HEK293 (cell line): ENCODE measurements around the gene SRMS.
"Not testable (repeated sequence)": the region's sequence is repeated elsewhere in the genome, so short reads cannot be mapped to it uniquely, and the experiment has no call there.

Experiments used
- CTCF ChIA-PET: fragments of 350-600 bp; formaldehyde crosslinking; extraction: SDS; loops from one replicate; lab custom pipeline; 2021; ENCODE audit warnings: antibody characterized with exemption; lab: Yijun Ruan, JAX
- POLR2A ChIA-PET: fragments of 300-600 bp; formaldehyde crosslinking; extraction: SDS; loops from one replicate; lab custom pipeline; 2020; ENCODE audit warnings: antibody characterized with exemption, inconsistent platforms; lab: Yijun Ruan, JAX
- H3K27ac ChIP-seq: fragments of 200-500 bp; sonication (Bioruptor generic); 2 replicates; pipeline ENCODE4 v1.5.1; 2014; ENCODE audit warnings: low read depth, low read length, control low read depth, inconsistent platforms; ENCODE audit errors: extremely low read depth
- H3K36me3 ChIP-seq, 2 experiments: fragments of 200-500 bp in 1 of 2; sonication (Bioruptor generic) in 1 of 2; 1 replicate in 1 of 2; 2 replicates in 1 of 2; pipeline ENCODE4 v1.5.1; 2014 to 2017; ENCODE audit warnings: inconsistent platforms in 2 of 2, low read length in 2 of 2; ENCODE audit not compliant: control insufficient read depth in 2 of 2, insufficient read depth in 1 of 2
- H3K4me1 ChIP-seq: fragments of 200-500 bp; sonication (Bioruptor generic); 2 replicates; pipeline ENCODE4 v1.5.1; 2014; ENCODE audit warnings: mild to moderate bottlenecking, low read length, inconsistent platforms; ENCODE audit not compliant: control insufficient read depth, insufficient read depth
- H3K4me3 ChIP-seq: 2 replicates; pipeline ENCODE4 v1.5.1; 2011; ENCODE audit warnings: low read depth, mild to moderate bottlenecking, control low read depth, low read length, moderate library complexity
- H3K9me3 ChIP-seq: fragments of 200-500 bp; sonication (Bioruptor generic); 2 replicates; pipeline ENCODE4 v1.5.1; 2014; ENCODE audit warnings: low read depth, low read length, inconsistent platforms; ENCODE audit not compliant: control insufficient read depth, insufficient read depth
- KLF16 ChIP-seq: fragments of 450-650 bp; formaldehyde crosslinking; IDR thresholded peaks from 2 replicates; pipeline ENCODE4 v1.5.1; 2017; ENCODE audit warnings: missing biosample characterization, missing genetic modification characterization
- PRDM1 ChIP-seq: fragments of 450-650 bp; formaldehyde crosslinking; IDR thresholded peaks from 2 replicates; pipeline ENCODE4; 2016; ENCODE audit warnings: missing biosample characterization, missing genetic modification characterization
- SETDB1 ChIP-seq: IDR thresholded peaks from one replicate; pipeline ENCODE4 v1.6.1; 2017; ENCODE audit warnings: mild to moderate bottlenecking, low read length, moderate library complexity, mixed read lengths; ENCODE audit not compliant: insufficient read length
- ZEB2 ChIP-seq: fragments of 450-650 bp; formaldehyde crosslinking; IDR thresholded peaks from 2 replicates; pipeline ENCODE4 v1.5.1; 2016; ENCODE audit warnings: missing biosample characterization, missing genetic modification characterization
- ZFP69B ChIP-seq: fragments of 450-650 bp; formaldehyde crosslinking; IDR thresholded peaks from 2 replicates; pipeline ENCODE4 v1.5.1; 2016; ENCODE audit warnings: missing biosample characterization, missing genetic modification characterization
- ZNF10 ChIP-seq: fragments of 450-650 bp; formaldehyde crosslinking; IDR thresholded peaks from 2 replicates; pipeline ENCODE4 v1.5.1; 2017; ENCODE audit warnings: missing biosample characterization, missing genetic modification characterization
- ZNF140 ChIP-seq: fragments of 450-650 bp; formaldehyde crosslinking; IDR thresholded peaks from 2 replicates; pipeline ENCODE4 v1.5.1; 2016; ENCODE audit warnings: missing biosample characterization, missing genetic modification characterization
- ZNF169 ChIP-seq: fragments of 450-650 bp; formaldehyde crosslinking; IDR thresholded peaks from 2 replicates; pipeline ENCODE4 v1.5.1; 2016; ENCODE audit warnings: missing biosample characterization, missing genetic modification characterization
- ZNF18 ChIP-seq: fragments of 450-650 bp; formaldehyde crosslinking; IDR thresholded peaks from 2 replicates; pipeline ENCODE4 v1.5.1; 2016; ENCODE audit warnings: missing biosample characterization, missing genetic modification characterization
- ZNF223 ChIP-seq: fragments of 450-650 bp; formaldehyde crosslinking; IDR thresholded peaks from 2 replicates; pipeline ENCODE4 v1.5.1; 2016; ENCODE audit warnings: missing biosample characterization, missing genetic modification characterization
- ZNF24 ChIP-seq: fragments of 450-650 bp; formaldehyde crosslinking; IDR thresholded peaks from 2 replicates; pipeline ENCODE4 v1.5.1; 2016; ENCODE audit warnings: missing biosample characterization, missing genetic modification characterization
- ZNF266 ChIP-seq: fragments of 450-650 bp; formaldehyde crosslinking; IDR thresholded peaks from 2 replicates; pipeline ENCODE4 v1.5.1; 2016; ENCODE audit warnings: missing biosample characterization, missing genetic modification characterization, low read depth
- ZNF335 ChIP-seq: fragments of 450-650 bp; formaldehyde crosslinking; conservative IDR thresholded peaks from 2 replicates; pipeline ENCODE4 v1.5.1; 2016; ENCODE audit warnings: missing biosample characterization, missing genetic modification characterization
- ZNF664 ChIP-seq: fragments of 450-650 bp; formaldehyde crosslinking; IDR thresholded peaks from 2 replicates; pipeline ENCODE4 v1.5.1; 2016; ENCODE audit warnings: missing biosample characterization, missing genetic modification characterization
- TF ChIP-seq, protein P1 (sequence below): fragments of 450-650 bp; formaldehyde crosslinking; IDR thresholded peaks from 2 replicates; pipeline ENCODE4 v1.5.1; 2016; ENCODE audit warnings: missing biosample characterization, missing genetic modification characterization
- TF ChIP-seq, protein P2 (sequence below): fragments of 450-650 bp; formaldehyde crosslinking; IDR thresholded peaks from 2 replicates; pipeline ENCODE4 v1.5.1; 2016; ENCODE audit warnings: missing biosample characterization, missing genetic modification characterization
- TF ChIP-seq, protein P3 (sequence below): fragments of 450-650 bp; formaldehyde crosslinking; IDR thresholded peaks from 2 replicates; pipeline ENCODE4 v1.5.1; 2016; ENCODE audit warnings: missing biosample characterization, missing genetic modification characterization
- TF ChIP-seq, protein P4 (sequence below): fragments of 450-650 bp; formaldehyde crosslinking; IDR thresholded peaks from 2 replicates; pipeline ENCODE4 v1.5.1; 2017; ENCODE audit warnings: missing biosample characterization, missing genetic modification characterization
- TF ChIP-seq, protein P5 (sequence below): fragments of 450-650 bp; formaldehyde crosslinking; IDR thresholded peaks from 2 replicates; pipeline ENCODE4 v1.5.1; 2016; ENCODE audit warnings: missing biosample characterization, missing genetic modification characterization, low read depth

Gene SRMS

GRCh38 chr20:63514520-63514919 lies 33.0 kb downstream of the SRMS start:
- H3K4me3 ChIP-seq, H3K4me1 ChIP-seq, H3K36me3 ChIP-seq, H3K27ac ChIP-seq, CTCF ChIA-PET, H3K9me3 ChIP-seq, POLR2A ChIA-PET: not testable (repeated sequence)
- TF ChIP-seq PRDM1 (tag by site-specific recombination) = peak; percentile 51
- TF ChIP-seq ZNF335 = peak; percentile 65

DNA sequence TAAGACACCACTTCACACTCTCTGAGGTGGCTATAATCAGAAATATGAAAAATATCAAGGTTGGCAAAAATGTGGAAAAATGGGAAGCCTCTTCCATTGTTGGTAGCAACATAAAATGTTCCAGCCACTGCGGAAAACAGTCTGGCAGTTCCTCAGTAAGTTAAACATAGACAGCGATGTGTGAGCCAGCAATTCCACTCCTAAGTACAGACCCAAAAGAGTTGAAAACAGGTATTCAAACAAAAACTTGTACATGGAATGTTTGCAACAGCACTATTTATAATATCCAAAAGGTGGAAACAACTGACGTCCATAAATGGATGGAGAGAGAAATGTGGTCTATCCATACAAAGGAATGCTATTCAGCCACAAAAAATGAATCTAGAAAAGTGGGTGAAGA lies 34.3 kb downstream of the SRMS start:
- Histone ChIP-seq H3K36me3 (no peaks in the 10 kb centered on the region), H3K4me3 (no peak overlapping the region), H3K27ac (no peak overlapping the region), H3K9me3 (no peaks in the 10 kb centered on the region), H3K4me1 (no peaks in the 10 kb centered on the region)
- no peak for TF ChIP-seq KLF16
- peak; percentile 94 for TF ChIP-seq ZNF140
- ChIA-PET POLR2A (interaction anchor here (0.5 kb wide), 1 partner anchor 71 kb away, joined by 5 read pairs; no protein-coding TSS in a partner anchor), CTCF (no interaction called here)

GRCh38 chr20:63509088-63509564 lies 38.4 kb downstream of the SRMS start:
- ChIA-PET POLR2A (no interaction called here), CTCF (interaction anchor here (0.8 kb wide), 1 partner anchor 326 kb away, joined by 6 read pairs; no protein-coding TSS in a partner anchor)
- no peaks in the 10 kb centered on the region for H3K9me3 ChIP-seq
- no peak overlapping the region for H3K4me3 ChIP-seq
- H3K27ac ChIP-seq = no peak overlapping the region
- no peaks in the 10 kb centered on the region for H3K36me3 ChIP-seq
- H3K4me1 ChIP-seq = no peaks in the 10 kb centered on the region
- TF ChIP-seq, protein P1, sequence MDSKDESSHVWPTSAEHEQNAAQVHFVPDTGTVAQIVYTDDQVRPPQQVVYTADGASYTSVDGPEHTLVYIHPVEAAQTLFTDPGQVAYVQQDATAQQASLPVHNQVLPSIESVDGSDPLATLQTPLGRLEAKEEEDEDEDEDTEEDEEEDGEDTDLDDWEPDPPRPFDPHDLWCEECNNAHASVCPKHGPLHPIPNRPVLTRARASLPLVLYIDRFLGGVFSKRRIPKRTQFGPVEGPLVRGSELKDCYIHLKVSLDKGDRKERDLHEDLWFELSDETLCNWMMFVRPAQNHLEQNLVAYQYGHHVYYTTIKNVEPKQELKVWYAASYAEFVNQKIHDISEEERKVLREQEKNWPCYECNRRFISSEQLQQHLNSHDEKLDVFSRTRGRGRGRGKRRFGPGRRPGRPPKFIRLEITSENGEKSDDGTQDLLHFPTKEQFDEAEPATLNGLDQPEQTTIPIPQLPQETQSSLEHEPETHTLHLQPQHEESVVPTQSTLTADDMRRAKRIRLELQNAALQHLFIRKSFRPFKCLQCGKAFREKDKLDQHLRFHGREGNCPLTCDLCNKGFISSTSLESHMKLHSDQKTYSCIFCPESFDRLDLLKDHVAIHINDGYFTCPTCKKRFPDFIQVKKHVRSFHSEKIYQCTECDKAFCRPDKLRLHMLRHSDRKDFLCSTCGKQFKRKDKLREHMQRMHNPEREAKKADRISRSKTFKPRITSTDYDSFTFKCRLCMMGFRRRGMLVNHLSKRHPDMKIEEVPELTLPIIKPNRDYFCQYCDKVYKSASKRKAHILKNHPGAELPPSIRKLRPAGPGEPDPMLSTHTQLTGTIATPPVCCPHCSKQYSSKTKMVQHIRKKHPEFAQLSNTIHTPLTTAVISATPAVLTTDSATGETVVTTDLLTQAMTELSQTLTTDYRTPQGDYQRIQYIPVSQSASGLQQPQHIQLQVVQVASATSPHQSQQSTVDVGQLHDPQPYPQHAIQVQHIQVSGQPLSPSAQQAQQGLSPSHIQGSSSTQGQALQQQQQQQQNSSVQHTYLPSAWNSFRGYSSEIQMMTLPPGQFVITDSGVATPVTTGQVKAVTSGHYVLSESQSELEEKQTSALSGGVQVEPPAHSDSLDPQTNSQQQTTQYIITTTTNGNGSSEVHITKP (tag by site-specific recombination) = peak; percentile 35; the same call in 1 of the 2 replicates
- TF ChIP-seq ZNF664 (tag by site-specific recombination) (peak; percentile 99), ZNF223 (no peak), ZNF266 (tag by site-specific recombination) (no peak), ZNF18 (tag by site-specific recombination) (no peak), ZNF24 (tag by site-specific recombination) (no peak), ZFP69B (0 out of 2 replicates have a peak, but pooled peaks have one; percentile 30), KLF16 (0 out of 2 replicates have a peak, but pooled peaks have one; percentile 18), ZNF335 (peak; percentile 61), ZNF169 (tag by site-specific recombination) (no peak), SETDB1 (no peak), ZNF10 (tag by site-specific recombination) (peak; percentile 77), ZEB2 (tag by site-specific recombination) (0 out of 2 replicates have a peak, but pooled peaks have one; percentile 14)
- TF ChIP-seq, protein P2, sequence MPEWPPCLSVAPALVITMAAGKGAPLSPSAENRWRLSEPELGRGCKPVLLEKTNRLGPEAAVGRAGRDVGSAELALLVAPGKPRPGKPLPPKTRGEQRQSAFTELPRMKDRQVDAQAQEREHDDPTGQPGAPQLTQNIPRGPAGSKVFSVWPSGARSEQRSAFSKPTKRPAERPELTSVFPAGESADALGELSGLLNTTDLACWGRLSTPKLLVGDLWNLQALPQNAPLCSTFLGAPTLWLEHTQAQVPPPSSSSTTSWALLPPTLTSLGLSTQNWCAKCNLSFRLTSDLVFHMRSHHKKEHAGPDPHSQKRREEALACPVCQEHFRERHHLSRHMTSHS (tag by site-specific recombination) = no peak
- TF ChIP-seq, protein P3, sequence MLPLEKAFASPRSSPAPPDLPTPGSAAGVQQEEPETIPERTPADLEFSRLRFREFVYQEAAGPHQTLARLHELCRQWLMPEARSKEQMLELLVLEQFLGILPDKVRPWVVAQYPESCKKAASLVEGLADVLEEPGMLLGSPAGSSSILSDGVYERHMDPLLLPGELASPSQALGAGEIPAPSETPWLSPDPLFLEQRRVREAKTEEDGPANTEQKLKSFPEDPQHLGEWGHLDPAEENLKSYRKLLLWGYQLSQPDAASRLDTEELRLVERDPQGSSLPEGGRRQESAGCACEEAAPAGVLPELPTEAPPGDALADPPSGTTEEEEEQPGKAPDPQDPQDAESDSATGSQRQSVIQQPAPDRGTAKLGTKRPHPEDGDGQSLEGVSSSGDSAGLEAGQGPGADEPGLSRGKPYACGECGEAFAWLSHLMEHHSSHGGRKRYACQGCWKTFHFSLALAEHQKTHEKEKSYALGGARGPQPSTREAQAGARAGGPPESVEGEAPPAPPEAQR = 0 out of 2 replicates have a peak, but pooled peaks have one; percentile 0
- TF ChIP-seq, protein P4, sequence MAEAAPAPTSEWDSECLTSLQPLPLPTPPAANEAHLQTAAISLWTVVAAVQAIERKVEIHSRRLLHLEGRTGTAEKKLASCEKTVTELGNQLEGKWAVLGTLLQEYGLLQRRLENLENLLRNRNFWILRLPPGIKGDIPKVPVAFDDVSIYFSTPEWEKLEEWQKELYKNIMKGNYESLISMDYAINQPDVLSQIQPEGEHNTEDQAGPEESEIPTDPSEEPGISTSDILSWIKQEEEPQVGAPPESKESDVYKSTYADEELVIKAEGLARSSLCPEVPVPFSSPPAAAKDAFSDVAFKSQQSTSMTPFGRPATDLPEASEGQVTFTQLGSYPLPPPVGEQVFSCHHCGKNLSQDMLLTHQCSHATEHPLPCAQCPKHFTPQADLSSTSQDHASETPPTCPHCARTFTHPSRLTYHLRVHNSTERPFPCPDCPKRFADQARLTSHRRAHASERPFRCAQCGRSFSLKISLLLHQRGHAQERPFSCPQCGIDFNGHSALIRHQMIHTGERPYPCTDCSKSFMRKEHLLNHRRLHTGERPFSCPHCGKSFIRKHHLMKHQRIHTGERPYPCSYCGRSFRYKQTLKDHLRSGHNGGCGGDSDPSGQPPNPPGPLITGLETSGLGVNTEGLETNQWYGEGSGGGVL = no peak
- TF ChIP-seq, protein P5, sequence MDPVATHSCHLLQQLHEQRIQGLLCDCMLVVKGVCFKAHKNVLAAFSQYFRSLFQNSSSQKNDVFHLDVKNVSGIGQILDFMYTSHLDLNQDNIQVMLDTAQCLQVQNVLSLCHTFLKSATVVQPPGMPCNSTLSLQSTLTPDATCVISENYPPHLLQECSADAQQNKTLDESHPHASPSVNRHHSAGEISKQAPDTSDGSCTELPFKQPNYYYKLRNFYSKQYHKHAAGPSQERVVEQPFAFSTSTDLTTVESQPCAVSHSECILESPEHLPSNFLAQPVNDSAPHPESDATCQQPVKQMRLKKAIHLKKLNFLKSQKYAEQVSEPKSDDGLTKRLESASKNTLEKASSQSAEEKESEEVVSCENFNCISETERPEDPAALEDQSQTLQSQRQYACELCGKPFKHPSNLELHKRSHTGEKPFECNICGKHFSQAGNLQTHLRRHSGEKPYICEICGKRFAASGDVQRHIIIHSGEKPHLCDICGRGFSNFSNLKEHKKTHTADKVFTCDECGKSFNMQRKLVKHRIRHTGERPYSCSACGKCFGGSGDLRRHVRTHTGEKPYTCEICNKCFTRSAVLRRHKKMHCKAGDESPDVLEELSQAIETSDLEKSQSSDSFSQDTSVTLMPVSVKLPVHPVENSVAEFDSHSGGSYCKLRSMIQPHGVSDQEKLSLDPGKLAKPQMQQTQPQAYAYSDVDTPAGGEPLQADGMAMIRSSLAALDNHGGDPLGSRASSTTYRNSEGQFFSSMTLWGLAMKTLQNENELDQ (tag by site-specific recombination) = no peak
